ENCODE results near the gene CHIT1.

CHIT1 gene

DNA sequence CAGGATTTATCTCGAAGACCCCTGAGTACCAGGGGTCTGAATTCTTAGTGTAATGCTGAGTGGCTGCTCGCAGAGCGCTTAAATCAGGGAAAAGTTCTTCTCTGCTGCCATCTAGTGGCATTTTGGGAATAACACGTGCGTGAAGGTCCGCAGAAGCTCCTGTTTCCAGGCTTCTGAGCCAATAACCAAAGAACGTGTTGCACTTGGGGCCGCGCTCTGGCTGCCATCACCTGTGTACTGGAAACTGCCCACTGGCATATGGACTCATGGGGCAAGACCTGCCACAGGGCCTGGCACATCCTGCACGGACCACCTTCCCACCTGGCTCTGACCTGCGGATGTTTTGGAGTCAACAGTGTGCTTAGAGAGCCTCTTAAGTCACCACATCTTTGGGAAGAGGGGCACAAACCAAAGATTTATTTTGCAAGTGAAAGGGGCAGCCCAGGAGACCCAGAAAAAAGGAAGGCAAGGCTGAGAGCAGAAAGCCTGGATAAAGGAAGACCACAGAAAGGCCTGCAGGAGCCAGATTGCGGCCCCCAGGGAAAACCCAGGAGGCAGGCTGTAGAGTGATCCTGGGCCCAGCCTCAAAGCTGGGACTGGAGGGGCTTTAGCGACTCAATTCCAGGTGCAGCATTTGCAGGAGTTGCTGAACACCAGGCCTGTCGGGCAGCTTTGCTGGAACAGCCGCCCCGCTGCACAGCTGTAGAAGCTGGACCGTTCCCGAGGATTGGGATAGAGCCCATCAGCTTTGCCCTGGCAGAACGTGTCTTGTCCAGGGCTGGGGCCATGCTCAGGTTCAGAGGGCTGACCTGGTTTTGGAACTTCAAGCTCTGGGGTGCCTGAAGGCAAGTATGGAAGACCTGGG lies 13.0 kb downstream of the CHIT1 start:
- DNase-seq (ENCODE audit: low spot score) = peak; percentile 65

DNA sequence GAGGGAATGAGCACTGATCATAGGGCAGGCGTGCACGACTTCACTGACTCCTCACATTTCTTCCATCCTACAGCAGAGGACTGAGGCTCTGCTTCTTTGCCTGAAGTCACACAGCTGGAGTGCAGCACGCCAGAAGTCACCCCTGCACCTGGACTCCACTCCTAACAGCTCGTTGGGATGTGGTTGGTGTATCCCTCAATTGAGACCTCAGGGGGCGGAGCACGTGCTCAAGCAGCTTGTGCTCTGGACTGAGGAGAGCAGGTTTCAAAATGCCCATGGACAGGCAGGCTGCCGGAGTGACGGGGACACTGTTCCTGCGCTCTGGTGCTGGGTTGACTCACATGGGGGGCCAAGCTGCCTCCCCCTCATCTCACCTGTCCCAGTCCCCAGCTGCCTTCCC lies 13.9 kb downstream of the CHIT1 start:
- no peak for DNase-seq (ENCODE audit: low spot score)

DNA sequence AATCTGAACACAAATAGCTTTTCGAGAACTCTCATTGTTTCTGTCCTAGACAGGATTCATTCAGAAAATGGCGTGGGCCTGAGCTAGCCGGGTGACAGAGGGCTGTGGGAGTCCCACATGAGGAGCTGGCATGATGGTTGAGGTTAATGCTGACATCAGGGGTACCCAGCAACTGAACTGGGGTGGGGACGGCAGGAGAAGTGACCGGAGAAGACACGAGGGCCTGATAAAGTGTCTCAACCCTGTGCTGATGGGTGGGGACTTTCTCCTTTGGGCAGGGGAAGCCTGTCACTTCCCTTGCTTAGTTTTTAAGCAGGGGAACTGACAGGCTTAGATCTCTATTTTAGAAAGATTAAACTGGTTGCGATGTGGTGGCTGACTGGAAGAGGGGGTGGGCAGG lies 14.6 kb downstream of the CHIT1 start:
- no peak for DNase-seq (ENCODE audit: low spot score)

DNA sequence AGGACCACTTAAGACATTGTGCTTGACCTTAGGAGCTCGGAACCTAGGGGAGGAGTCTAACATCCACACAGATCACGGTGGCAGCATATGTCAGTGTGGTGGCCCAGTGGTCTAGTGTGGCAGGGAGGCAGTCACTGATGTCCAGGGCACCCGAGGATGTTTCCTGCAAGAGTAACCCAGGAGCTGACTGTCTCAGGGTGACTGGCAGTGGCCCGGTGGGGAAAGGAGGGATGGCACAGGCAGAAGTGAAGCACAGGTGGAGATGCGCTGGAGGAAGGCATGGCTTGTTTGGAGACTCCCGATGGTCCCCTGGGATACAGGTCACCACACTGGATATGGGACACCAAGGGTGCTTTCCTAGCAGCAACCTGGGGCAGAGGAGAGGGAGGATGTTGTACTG lies 16.3 kb downstream of the CHIT1 start:
- no peak for DNase-seq (ENCODE audit: low spot score)

DNA sequence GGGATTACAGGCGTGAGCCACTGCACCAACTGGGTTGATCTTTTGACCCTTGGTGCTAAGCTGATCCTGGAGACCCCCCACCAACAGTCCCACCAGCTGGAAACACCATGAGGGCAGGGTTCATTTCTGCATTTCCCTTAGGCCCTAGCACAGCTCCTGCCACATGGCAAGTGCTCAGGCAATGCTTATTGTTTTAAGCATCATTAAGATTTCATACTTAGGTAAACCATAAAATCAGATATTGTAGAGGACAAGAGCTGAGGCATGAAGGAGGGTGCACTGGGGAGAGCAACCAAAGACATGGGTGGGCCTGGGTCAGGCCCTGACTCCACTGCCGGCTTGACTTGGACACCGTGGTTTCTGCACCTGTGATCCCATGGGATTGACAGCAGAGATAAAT lies 17.7 kb downstream of the CHIT1 start:
- no peak for DNase-seq (ENCODE audit: low spot score)

DNA sequence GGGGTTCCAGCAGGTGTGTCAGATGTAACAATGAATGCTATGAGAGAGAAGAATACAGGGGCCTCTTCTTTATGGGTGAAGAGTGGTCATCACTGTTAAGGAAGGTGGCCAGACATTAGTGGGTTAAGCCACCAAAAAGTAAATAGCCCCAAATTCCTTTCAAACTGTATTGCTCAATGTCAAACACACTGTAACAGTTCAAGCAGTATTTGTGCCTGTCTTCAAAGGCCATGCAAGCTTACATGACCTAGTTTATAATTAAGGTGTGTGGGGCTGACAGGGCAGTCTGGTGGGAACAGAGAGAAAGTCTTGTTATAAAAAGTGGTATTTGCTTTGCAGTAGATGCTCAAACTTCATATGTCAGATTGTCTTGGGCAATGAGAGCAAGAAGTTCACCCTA lies 18.5 kb downstream of the CHIT1 start:
- no peak for DNase-seq (ENCODE audit: low spot score)

DNA sequence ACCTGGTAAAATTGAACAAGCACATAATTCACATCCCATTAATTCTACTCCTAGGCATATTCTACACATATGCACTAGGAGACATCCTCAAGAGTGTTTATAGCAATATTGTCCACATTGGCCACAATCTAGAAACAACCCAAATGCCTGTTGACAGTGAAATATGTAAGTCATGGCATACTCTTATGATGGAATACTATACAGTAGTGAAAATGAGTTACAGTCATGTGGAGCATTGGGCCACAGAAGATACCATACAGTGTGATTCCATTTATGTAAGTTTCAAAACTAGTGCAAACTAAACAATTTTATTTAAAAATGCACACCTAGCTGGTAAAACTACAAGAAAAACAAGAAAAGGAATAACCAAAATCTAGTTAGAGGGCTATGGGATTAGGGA lies 19.1 kb downstream of the CHIT1 start:
- no peak for DNase-seq (ENCODE audit: low spot score)

DNA sequence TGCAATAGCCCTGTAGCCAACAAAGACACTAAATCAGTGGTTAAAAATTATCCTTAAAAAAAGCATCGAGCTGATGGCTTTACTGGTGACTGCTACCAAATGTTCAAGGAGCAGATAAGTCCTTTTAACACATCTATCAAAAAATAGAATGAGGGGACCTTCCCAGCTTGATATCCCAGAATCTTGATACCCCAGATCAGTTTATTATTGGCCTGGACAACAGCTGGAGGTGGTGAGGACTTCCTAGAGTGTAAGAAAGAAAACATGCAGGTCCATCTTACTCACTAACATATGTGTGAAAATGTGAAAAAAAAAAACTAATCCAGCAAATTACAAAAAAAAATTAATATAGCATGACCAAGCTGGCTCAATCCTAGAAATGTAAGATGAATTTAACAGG lies 21.3 kb downstream of the CHIT1 start:
- no peak for DNase-seq (ENCODE audit: low spot score)

DNA sequence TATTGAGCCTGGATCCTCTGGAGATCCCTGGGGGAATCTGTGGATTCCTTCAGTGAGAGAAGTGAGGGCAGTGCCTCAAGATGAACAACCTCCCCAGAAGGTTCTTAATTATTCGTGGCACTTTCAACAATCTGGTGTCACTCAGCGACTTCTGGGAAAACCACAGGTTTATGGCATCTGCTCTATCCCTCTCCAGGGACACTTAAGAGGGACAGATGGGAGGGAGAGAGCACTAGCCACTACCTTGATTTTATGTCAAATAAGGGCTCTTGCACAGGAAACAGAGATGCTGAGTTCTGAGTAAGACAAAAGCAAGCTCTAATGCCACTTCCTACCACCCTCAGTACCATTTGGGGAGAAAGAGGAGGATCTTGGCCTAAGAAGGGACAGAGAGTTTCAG lies 21.7 kb downstream of the CHIT1 start:
- no peak for DNase-seq (ENCODE audit: low spot score)

DNA sequence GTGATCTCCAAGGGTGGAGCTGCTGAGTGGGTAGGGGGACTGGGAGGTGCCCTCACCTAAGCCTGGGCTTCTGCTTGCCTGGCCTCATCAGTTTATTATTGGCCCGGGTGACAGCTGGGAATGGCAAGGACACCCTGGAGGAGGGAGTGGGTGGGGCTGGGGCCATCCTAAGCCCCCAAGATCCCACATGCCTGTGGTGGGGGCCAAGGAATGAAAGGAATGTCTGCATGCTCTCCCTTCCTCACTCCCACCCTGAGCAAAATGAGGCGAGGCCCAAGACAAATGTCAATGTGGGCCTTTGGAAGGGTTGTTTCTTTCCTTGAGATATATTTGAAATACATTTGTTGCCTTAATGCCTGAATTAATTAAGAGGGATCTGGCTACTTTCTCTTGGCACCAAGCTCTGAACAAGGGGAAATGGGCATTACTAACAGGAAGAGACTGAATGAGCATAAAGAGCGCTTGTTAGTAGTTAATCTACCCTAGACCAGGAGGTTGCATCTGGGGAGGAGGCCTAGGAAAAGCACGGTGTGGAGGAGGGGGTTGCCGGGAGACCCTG lies 23.3 kb downstream of the CHIT1 start:
- no peak for DNase-seq (ENCODE audit: low spot score)

DNA sequence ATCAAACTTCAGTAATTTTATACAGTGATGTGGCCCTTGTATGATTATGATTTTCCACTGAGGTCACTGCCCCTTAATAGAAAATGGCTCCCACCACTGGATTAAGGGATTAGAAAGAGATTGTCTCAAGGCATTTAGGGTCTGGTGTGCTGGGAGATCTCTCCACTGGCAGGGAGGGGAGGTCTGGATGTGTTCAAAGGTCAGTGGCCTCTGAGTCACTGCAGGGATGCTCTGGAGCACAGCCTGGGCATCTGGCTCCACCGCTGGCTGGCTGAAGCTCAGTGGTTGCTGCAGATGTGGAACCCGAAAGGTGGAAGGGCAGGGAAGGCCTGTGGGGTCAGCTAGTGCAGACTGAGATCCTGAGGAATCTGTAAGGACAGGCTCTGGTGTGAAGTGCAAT lies 24.7 kb downstream of the CHIT1 start:
- no peak for DNase-seq (ENCODE audit: low spot score)

DNA sequence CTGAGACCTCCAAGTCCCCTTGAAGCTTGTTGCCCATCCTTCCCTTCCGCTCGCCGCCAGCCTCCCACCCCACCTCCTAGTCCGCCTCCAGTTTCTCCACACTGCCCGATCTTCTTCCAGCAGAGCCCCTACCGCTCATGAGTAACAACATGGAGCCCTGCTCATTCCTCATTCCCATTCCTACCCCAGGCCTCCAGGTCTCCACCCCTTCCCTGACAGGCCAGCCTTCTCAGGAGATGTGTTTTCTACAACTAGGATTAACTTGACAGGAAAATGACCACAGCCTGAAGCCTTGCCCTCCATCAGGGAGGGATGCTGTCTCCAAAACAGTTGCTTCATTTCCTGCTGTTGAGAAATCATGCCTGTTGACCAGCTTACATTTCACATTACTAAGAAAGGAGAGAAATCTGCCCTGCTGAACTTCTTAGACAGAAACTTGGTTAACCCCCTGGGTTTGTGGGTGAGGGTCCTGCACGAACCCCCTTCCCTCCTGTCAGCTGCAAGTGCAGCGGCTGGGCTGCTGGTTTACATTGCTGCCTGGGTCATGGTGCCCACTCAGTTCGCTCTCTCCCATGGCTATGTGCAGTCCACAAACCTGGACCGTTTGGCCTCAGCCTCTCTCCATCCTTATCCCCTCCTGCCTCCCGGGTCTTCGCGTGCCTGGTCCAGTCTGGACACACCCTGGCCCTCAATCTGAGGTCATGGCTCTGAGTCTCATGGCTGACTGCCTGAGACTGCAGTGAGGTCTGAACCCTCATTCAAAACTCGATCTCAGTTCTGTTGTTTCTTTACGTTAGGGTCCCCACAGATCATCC lies 26.8 kb downstream of the CHIT1 start:
- no peak for DNase-seq (ENCODE audit: low spot score)

DNA sequence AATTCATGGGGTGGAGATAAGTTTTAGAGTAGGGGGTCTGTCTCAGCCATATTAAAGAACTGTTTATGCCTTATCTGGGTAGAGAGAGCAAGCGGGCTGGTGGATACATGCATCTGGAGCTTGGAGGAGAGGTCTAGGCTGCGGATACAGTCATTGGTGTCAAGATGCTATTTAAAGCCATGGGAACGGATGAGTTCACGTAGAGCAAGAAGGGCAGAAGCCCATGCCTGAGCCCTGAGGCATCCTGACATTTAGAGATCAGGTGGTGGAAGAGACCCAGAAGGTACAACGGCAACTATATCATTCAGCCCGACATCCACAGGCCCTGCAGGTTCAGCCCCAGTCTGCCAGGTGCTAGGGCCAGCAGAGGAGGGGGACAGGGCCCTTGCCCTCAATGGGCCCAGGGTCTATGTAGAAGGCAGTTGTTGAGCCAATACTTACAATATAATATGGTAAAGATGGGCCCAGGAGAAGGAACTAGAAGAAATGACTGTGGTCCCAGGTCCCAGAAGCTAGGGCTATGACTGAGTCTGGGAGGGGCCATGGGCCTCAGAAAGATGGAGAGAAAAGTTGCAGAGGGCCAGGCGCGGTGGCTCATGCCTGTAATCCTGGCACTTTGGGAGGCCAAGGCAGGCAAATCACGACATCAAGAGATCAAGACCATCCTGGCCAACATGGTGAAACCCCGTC lies 27.8 kb downstream of the CHIT1 start:
- DNase-seq (ENCODE audit: low spot score) = no peak

DNA sequence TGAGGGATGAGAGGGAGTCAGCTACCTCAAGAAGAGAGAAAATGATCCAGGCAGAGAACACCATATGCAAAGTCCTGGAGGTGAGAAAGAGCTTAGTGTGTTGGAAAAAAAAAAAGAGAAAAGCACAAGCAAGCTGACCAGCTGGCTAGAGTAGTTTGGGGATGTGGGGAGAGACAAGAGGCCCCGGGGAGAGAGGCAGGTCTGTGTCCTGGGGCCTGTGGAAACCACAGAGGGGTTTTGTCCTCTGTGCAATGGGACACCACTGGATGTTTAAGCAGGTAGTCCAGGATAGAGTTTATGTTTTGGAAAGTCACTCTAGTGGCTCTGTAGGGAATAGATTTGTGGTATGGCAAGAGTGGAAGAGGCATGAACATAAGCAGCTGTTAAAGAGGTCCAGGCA lies 28.6 kb downstream of the CHIT1 start:
- DNase-seq (ENCODE audit: low spot score) = no peak

DNA sequence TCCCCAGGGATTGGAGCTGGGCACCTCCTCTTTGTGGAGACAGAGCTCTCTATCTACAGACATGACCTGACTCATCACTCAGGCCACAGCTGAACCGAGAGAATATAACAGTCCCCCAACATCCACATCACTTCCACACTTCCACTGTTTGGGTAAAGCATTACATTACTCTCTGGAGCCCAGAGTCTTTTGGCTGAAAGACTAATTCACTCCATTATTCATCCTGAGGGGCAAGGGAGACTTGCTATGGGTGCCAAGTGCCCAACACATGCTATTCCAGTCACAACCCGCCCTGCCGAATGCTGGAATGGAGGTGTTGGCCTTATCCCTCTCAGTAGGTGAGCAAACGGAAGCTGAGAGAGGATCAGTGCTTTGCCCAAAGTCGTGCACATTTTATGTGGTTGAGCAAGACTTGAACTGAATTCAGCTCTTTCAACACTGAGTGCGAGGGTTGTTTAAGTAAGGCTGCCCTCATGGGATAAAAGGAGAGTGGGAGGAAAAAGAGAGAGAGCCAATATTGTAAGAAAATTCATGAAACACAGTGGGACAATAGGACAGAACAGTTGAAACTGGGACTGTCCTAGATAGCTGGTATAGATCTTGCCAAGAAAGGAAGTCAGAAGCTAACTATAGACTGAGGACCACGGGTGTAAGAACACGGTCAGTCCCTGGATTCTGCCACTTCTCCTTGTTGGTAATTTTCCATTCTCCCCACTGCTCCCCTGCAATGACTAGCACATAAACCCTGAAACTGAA lies 29.5 kb downstream of the CHIT1 start:
- DNase-seq (ENCODE audit: low spot score) = peak; percentile 35

DNA sequence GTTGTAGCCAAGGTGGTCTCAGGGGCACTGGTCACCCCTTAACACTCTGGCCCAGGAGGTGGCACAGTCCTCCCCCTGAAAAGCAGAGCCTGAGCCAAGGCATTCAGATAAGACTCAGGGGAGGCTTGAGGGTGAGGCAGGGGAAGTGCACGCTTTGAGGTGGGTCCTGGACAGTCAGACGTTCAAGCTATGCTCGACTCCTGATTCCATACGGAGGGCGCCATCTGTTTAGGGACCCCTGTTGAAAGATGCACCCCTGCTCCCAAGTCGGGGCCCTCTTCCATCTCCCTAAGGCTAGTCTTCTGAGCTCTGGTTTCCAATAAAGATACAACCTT lies 30.0 kb downstream of the CHIT1 start:
- DNase-seq (ENCODE audit: low spot score) = no peak

DNA sequence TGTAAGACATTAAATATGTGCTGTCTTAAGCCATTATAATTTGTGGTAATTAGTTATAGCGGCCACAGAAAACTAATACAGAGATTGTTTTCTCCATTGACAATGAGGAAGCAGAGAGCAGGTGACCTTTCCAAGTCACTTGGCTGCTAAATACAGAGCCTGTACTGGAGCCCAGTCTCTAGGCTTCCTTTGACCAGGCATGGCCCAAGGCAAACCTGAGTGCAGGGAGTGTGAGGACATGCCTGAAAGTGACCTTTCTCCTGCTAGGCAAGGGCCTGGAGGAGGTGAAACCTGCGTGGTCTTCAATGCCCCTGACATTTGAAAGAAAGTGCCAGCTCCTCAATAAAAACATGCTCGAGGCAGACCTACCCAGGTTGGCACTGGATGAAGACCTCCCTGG lies 30.5 kb downstream of the CHIT1 start:
- DNase-seq (ENCODE audit: low spot score) = no peak

DNA sequence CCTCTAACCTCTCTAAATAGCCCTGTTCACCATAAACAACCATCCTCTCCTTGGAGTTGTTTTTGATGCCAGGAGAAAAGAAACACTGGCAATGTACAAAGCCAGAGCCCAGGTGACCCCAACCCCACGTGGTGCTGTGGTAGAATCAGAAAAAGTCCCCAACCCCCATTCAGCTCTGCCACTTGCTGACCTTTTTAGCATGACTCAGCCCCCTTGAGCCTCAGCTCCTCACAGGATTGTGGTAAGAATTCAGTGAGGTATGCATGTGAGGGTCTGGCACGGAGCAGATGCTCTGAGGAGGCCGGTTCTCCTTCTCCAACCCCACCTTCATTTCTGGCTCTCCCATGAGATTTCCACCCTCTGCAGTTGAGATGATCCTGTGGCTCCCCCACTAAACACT lies 31.8 kb downstream of the CHIT1 start:
- no peak for DNase-seq (ENCODE audit: low spot score)

DNA sequence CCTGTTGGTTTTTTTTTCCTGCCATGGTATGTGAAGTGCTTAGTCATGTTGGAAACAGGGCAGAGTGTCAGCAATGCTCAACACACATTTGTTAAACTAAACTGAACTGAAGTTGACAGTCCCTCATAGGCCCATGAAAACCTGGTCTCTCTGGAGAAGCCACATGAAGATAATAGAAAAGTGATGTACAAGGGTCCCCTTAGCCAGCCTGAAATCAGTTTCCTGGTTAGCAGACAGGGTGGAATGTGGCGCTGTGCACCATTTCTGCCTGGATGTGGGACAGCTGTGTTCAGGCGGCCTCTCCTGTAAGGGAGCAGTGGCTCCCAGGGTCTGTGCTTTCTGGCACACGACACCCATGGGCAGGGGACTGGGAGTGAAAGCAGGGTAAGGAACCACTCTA lies 33.1 kb downstream of the CHIT1 start:
- no peak for DNase-seq (ENCODE audit: low spot score)

DNA sequence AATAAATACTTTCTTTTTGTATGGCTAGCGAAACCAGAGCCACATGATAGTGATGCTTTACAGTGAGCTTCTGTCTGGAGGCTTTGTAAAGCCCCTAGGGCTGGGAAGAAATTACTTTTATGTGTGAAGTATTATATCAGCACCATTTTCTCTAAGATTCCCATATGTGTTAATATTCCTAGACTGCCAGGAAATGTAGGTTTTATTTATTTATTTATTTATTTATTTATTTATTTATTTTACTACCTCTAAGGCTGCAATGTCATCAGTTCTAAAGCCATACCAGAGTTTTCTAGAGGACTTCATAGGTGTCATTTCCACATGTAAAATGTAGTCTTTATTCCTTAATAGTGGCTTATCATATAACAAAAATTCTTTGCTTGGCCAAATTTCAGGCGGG lies 38.5 kb downstream of the CHIT1 start:
- DNase-seq (ENCODE audit: low spot score) = no peak

DNA sequence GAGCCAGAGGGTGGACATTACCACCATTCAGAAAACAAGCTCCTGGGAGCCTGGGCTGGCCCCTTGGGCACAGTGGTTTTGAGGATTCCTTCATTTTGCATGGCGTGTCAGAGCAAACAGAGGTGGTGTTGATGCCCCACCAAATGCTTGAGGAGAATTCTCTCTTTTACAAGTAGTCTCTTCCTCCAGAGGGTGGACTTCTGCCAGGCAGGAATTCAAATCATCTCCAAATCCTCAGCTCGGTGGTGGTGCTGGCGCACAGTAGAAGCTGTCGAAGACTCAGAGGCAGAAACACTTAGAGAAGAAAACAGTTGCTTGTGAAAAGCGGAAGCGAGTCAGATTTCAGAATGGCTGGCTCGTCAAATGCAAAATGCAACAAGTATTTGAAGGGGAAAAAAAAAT lies 39.5 kb downstream of the CHIT1 start:
- DNase-seq (ENCODE audit: low spot score) = no peak

DNA sequence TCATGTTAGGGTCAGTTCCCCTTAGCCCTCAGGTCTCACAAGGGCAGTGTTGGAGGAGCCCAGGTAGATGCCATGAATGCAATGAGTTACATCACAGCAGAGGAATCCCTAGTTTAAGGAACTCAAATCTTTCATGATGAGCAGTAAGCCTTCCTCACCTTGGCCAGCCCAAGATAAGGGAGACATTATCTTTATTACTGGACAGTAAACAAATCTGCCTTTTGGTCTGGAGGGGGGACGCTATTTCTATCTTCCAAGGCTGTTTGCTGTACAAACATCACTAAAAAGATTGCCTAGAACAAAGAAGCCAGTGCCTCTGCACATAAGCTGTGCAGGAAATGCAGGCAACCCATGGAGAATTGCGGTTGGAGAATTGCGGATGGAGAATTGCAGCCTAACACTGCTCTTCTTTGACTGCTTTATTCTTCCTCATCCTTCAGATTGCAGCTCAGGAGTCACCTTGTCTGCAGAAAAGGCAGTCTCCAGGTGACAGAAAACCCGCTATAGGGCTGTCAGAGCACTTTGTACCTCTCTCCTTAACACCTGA lies 40.7 kb downstream of the CHIT1 start:
- DNase-seq (ENCODE audit: low spot score) = no peak

Measured in globus pallidus (tissue), 1 donor.